HuH-7.5 (cell line): ENCODE data around the gene CLBA1.
A peak's percentile ranks its signal among the peaks of the same experiment; 100 is the strongest.

ENCODE experiments used
- DNase-seq: peaks from one replicate; pipeline ENCODE4 v3.0.0; 2011; ENCODE audit warnings: low spot score

Gene CLBA1

GRCh38 chr14:105005929-105006830 lies 20.6 kb downstream of the CLBA1 start:
- no peak for DNase-seq

- DNase-seq, result no peak
Observed at GRCh38 chr14:105006831-105007592, 21.4 kb downstream of the CLBA1 start.

- DNase-seq, result no peak
Observed at GRCh38 chr14:105007593-105008264, 22.1 kb downstream of the CLBA1 start.

- DNase-seq, result no peak
Observed at GRCh38 chr14:105010106-105010505, 24.5 kb downstream of the CLBA1 start.

- no peak for DNase-seq
Observed at GRCh38 chr14:105010891-105011291, 25.3 kb downstream of the CLBA1 start.

GRCh38 chr14:105011312-105011990 lies 25.9 kb downstream of the CLBA1 start:
- DNase-seq, result no peak

GRCh38 chr14:105012171-105012985 lies 26.8 kb downstream of the CLBA1 start:
- DNase-seq, result no peak

- no peak for DNase-seq
Observed at GRCh38 chr14:105013150-105013785, 27.7 kb downstream of the CLBA1 start.

- DNase-seq, result no peak
Observed at GRCh38 chr14:105014032-105014431, 28.4 kb downstream of the CLBA1 start.

GRCh38 chr14:105014631-105015030 lies 29.0 kb downstream of the CLBA1 start:
- DNase-seq, result no peak

GRCh38 chr14:105015242-105015641 lies 29.7 kb downstream of the CLBA1 start:
- DNase-seq, result no peak

- DNase-seq, result no peak
Observed at GRCh38 chr14:105015905-105016304, 30.3 kb downstream of the CLBA1 start.

GRCh38 chr14:105018414-105018813 lies 32.8 kb downstream of the CLBA1 start:
- DNase-seq, result no peak

- no peak for DNase-seq
Observed at GRCh38 chr14:105019861-105020814, 34.5 kb downstream of the CLBA1 start.

GRCh38 chr14:105020815-105021655 lies 35.4 kb downstream of the CLBA1 start, which contains the start of gene CDCA4:
TSS of gene CDCA4 (minus strand) at chr14:105021083. CDS start at chr14:105011929, 9,154 bp downstream.
- peak; percentile 97 for DNase-seq

- DNase-seq, result peak; percentile 70
Observed at GRCh38 chr14:105021656-105022275, 36.2 kb downstream of the CLBA1 start.

GRCh38 chr14:105022276-105022670 lies 36.7 kb downstream of the CLBA1 start:
- DNase-seq, result no peak

GRCh38 chr14:105023144-105023543 lies 37.6 kb downstream of the CLBA1 start:
- no peak for DNase-seq
